Uterus (tissue), 2 donors: ENCODE results near the gene NR1H4.

ENCODE experiments used
- CTCF ChIP-seq, 4 experiments: fragments of 200-600 bp in 2 of 4; fragments of 450-650 bp in 2 of 4; sonication (generic) in 2 of 4; IDR thresholded peaks; one replicate each; pipeline ENCODE4 v1.5.1; 2016 to 2019; ENCODE audit warnings: antibody characterized with exemption in 4 of 4, mild to moderate bottlenecking in 2 of 4, moderate library complexity in 1 of 4
- POLR2A ChIP-seq, 2 donors: fragments of 450-650 bp; IDR thresholded peaks; one replicate each; pipeline ENCODE4 v1.6.1; 2016; ENCODE audit warnings: antibody characterized with exemption in 2 of 2, mild to moderate bottlenecking in 1 of 2, moderate library complexity in 1 of 2

- no peak for TF ChIP-seq CTCF (IDR thresholded peaks at IDR 0.05)
- TF ChIP-seq POLR2A (IDR thresholded peaks at IDR 0.05), result no peak
Measured at GRCh38 chr12:100572184-100572583, 98.5 kb downstream of the NR1H4 start.
